ENCODE results near the gene CARD10.

- TF ChIP-seq RAD21 (IDR thresholded peaks at IDR 0.05; ENCODE audit: low read depth) (no peak), ZBTB7A (IDR thresholded peaks at IDR 0.05; ENCODE audit: low read depth) (no peak)
These were observed 29.2 kb downstream of the CARD10 start for GRCh38 chr22:37489983-37490382.
